GM18873 (cell line): ENCODE data around the gene ACTN2.
A peak's percentile ranks its signal among the peaks of the same experiment; 100 is the strongest.
"Not testable (repeated sequence)": the region's sequence is repeated elsewhere in the genome, so short reads cannot be mapped to it uniquely, and the experiment has no call there.

ENCODE experiments used
- ATAC-seq: cut with Tn5 transposase; IDR thresholded peaks from one replicate; pipeline ENCODE4 v1.9.1; 2021; ENCODE audit warnings: mild to moderate bottlenecking, moderate library complexity, moderate number of reproducible peaks; ENCODE audit not compliant: unreplicated experiment, low FRiP score

The ACTN2 gene

DNA sequence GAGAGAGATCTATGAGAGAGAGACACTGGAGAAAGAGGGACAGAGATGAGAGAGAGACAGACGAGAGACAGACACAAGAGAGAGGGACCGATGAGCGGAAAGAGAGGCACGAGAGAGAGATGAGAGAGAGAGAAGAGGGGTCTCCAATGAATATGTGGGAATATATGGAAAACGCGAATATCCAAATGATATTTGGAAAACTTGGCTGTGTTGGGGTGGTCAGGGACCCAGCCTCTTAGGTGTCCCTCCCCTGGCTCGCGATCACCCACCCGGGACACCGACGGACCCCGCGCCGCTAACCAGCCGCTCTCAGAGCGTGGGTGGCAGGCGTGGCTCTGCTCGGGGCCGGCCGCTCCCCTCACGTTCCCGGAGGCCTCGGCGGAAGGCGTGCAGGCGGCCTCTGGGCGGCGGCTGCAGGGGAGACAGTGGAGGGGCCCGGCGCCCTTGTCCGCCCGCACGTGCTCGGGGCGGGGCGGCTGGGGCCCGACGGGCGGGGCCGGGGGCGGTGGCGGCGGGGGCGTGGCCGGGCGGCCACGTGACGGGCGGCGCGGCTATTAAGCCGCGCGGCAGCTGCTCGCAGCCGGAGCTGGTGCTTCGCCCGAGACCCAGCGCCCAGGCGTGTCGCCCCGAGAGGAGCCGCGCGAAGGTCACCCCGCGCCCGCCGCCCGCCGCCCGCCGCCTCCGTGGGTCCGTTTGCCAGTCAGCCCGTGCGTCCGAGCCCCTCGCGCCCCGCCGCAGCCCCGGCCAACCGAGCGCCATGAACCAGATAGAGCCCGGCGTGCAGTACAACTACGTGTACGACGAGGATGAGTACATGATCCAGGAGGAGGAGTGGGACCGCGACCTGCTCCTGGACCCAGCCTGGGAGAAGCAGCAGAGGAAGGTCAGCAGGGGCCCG, at the start of gene ACTN2:
TSS of gene ACTN2 (plus strand) at position 583 of the 898 bp plus-strand sequence. CDS start at position 758, 175 bp downstream.
- ATAC-seq, result peak; percentile 57

DNA sequence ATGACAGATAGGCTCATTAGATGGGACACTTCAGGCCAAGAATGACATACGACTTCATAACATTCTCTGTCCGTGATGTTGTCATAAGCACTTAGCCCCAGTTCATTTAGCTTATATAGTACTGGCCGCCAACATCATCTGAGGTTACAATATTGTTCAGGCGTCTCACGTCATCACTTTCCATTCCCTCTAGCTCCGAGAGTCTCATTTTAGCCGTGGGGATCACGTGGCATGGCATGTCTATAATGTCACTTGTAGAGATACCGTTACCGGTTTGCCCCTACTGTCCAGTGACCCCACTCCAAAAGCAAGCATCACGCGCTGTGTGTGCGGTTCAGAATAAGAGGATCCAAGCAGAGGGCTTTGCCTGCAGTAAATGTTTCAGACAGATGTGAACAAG, 47.4 kb upstream of the ACTN2 start:
- no peak for ATAC-seq

DNA sequence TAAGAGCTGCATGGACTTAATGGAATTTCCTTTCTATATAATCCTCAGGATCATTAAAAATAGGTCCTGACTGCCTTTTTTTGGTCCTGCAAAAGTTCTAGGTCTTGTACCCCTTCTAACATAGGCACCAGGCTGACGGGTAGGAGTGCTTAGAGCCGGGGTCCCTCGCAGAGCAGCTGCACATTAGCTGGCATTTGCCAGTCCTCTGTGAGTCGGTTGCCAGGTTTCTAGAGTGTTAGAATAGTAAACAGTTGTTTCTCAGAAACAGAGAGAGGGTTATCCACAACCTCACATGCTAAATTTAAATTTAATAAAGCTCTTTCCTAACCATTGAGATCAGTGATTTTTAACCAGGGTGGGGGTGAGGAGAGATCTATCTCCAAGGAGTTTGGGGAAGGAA, 46.6 kb upstream of the ACTN2 start:
- no peak for ATAC-seq

DNA sequence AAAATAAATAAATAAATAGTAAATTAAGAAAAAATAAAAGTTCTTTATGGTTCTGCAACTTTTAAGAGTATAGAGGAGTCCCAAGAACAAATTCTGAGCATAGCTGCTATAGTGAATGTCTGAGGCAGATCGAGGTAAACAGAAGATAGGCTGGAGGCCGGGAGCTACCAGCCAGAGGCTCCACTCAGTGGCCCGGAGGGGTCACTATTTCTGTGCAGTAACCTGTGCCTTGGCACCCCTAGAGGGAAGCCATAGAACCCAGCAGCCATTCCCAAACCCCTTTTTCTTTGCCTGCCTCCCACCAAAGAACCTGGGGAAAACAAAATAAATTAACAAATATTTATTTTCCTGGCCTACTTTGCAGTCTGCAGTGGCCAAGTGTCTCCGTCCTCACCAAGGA, 43.5 kb upstream of the ACTN2 start:
- no peak for ATAC-seq

DNA sequence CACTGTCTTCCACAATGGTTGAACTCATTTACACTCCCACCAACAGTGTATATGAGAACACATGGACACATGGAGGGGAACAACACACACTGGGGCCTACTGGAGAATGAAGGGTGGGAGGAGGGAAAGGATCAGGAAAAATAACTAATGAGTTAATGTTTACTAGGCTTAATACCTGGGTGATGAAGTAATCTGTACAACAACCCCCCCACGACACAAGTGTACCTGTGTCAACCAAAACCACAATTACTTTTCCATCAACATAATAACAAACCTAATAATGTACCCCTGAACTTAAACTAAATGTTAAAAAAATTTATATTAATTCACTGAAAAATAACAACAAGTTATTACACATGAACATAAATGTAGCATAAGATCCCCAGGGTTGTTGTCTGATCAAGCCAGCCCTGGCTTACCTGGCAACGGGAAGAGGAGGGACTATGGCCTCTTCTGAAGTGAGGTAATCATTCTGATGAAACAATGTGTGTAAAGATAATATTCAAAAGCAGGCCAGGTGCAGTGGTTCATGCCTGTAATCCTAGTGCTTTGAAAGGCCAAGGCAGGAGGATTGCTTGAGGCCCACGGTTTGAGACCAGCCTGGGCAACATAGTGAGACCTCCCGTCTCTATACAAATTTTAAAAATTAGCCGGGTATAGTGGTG, 41.2 kb upstream of the ACTN2 start:
- no peak for ATAC-seq

DNA sequence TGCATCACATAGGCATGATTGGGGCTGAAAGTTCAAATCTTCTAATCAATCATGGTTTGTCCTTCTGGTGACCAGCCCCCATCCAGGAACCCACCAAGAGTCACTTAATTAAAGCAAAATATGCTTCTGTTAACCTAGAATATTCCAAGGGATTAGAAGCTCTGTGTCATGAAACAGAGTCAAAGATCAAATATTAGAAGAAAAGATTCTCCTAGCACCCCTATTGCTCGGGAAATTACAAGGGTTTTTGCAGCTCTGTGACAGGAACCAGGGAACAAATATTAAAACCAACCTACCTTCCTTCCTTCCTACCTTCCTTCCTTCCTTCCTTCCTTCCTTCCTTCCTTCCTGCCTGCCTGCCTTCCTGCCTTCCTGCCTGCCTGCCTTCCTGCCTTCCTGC, 31.8 kb upstream of the ACTN2 start:
- no peak for ATAC-seq

DNA sequence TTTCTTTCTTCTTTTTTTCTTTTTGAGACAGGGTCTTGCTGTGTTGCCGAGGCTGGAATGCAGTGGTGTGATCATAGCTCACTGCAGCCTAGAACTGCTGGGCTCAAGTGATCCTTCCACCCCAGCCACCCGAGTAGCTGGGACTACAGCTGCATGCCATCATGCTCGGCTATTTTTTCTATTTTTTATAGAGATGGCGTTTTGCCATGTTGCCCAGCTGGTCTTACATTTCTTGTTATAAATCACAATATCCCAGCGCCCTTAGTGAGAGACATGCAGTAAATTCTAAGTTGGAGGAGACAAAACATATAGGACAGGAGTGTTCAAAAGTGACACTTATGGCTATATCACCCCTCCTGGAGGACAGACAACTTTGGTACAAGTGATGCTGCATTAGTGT, 31.3 kb upstream of the ACTN2 start:
- no peak for ATAC-seq

DNA sequence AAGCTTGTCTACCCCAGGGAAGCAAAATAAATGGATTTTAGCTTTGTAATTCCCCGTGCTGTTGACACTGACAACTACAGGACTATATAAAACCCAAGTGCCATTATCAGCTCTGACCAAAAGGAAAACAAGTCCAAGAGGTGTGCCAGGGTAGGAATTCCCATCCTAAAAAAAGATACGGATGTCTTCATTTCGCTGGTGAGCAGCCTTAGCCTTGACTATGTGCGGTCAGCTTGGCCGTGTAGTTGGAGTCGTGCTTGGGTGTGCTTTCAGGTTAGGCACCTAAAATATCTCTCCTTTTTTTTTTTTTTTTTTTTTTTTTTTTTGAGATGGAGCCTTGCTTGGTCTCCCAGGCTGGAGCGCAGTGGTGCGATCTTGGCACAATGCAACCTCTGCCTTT, 28.9 kb upstream of the ACTN2 start:
- ATAC-seq, result no peak

DNA sequence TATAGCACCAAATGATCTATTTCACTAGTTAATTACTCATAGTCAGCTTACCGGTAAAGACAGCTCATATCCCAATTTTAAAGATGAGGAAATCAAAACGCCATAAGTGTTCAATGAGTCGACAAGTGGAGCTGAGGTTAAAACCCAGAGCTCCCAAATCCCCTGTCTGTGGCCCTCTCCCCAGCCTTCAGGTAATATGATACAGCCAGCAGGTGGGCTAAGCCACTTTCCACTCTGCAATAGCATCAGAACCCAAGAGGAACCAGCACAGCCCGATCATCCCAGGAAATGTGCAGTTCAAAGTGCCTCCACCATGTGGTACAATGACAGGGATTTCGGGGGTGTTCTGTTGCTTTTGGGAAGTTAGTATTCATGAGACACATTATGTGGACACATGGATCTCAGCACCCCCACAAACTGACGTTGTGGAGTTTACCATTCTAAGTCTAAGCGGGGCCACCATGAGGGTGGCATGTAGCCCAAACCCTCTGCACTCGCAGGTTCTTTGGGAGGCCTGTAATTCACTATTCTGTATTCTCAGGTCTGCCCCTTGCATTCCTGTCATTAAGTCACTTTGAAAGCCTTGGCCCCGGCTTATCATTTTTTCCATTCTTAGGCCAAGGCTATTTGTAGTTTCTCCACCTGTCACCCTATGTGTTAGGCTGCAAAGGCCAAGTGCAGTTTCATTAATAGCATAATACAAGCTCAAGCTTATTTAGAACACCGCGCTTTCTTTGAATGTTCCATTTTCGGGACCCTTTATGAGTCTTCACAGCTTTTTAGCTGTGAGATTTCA, 26.3 kb upstream of the ACTN2 start:
- ATAC-seq, result no peak

DNA sequence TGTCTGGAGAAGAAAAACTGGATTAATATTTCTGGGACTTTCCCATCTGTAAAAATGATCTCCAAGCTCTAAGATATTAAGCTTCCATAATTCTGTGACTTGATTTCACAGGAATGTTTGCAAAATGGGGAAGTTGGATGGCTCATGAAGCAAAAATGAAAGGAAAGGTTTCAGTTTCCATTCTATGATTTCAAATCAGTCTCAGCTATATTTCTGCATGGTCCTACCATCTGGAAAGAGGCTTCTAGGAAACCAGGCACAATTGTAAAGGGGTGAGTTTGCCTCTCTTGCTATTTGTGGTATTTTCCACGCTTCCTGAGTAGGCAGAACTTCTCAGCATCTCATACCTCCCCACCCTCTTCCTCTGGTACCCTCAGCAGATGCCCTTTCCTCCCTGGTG, 22.4 kb upstream of the ACTN2 start:
- ATAC-seq, result no peak

DNA sequence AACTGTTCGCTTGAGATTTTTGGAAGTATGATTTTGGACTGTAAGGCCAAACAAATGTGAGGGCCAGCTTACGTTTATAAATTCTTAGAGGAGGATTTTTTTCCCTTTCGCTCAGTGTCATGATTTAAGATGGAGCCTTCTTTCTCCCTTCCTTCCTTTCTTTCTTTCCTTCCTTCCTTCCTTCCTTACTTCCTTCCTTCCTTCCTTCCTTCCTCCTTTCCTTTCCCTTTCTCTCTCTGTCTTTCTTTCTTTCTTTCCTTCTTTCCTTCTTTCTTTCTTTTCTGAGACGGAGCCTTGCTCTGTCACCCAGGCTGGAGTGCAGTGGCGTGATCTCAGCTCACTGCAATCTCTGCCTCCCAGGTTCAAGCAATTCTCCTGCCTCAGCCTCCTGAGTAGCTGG, 17.4 kb upstream of the ACTN2 start:
- ATAC-seq, result not testable (repeated sequence)

DNA sequence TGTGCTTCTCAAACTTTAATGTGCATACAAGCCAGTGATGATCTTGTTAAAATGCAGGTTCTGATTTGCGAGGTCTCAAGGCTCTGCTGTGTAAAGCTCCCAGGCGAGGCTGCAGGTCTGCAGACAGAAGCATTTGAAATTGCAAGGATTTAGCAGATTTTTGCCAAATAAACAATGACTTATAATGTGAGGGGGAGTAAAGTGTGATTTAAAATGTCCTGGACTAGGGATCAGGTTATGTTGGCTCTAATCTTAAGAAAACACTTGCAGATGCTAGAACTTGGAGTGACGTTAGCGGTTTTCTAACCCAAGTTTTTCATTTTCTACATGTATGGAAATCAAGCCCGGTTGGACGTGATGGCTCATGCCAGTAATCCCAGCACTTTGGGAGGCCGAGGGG, 16.2 kb upstream of the ACTN2 start:
- no peak for ATAC-seq

DNA sequence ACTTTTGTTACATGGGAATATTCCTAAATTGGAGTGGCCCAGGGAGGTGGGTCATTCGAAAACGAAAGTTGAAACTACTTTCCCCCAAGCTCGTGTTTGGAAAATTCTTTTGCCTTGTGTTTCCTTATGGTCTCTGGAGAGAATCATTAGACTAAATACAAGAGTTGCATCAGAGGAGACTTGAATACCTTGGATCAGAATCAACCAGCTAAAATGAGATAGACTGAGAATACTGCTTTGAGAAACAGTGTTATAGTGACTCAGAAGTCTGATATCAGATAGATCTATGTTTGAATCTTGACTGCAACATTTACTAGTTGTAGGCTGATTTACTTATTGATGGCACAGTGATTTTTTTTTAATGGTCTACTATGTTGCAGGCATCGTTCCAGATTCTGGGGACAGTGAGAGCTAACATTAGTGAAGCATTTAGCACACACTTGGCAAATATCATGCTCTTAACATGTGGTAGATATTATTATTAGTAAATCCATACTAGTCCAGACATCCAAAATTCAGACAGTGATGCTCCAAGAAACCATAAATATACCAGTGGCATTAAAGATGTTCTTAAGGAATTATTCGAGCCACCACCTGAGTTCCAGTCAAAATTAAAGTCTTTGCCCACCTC, 12.9 kb upstream of the ACTN2 start:
- ATAC-seq, result no peak

DNA sequence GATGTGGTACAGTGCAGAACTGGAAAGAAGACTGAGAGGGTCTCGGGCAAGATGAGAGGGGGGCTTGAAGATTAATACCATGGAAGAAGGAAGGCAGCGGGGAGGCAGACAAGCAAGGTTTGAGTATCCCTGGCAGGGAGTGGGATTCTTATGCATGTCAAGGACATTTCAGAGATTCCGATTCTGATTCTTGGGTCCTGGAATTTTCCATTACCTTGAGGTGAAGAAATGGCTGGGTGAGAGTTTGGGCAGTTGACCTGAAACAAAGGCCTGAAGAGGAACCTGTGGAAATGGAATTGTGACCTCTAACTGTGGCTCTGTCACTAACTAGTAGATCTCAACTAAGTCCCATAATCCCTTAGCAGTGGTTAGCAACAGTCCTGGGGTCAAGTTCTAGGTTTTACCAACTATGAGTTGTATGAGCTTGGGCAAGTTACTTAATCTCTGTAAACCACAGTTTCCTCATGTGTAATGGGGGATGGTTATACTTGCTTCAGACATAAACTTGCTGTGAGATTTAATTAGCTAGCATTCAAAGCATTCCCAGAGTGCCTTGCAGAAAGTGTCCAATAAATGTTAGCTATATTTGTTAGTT, 8.6 kb upstream of the ACTN2 start:
- ATAC-seq, result no peak

DNA sequence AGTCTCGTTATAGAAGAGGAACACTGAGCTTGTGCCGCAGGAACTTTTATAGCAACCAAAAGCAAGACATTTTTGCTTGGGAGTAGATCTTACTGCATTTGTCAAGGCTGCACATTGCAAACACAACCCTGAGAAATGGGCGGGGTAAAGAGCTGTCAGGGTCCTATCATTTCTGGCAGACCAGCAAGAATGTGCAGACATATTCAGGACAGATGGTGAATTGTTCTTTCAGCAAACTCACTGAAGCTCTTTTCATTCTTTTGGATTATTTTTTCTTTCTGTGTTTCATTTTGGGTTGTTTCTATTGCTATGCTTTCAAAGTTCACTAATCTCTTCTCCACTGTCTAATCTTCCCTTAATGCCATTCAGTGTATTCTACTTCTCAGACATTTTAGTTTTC, 5.1 kb upstream of the ACTN2 start:
- ATAC-seq, result no peak

DNA sequence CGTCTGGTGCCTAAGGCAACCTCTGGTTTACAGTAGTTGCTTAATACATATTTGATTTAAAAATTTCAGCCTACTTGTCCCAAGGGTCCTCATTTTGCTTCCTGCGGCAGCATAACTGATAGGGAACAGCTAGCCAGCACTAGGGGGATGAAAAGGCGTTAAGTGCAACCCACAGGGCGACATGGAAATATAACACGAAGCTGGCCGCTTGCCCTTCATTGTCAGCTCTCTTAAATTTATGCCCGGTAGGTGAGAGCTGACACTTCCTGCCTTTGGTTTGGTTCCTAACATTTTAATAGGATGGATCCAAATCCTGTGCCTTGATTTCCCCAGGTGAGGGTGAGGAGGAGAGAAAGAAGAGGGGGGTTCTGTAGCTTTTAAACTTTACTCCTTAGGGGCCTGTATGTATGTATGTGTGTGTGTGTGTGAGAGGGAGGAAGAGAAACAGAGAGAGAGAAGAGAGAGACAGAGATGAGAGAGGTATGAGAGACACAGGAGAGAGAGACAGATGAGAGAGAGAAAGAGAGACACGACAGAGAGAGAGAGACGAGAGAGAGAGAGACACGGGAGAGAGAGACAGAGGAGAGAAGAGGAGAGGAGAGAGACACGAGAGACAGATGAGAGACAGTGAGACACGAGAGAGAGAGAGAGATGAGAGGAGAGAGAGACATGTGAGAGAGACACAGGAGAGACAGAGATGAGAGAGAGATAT, 938 bp upstream of the ACTN2 start:
- no peak for ATAC-seq

DNA sequence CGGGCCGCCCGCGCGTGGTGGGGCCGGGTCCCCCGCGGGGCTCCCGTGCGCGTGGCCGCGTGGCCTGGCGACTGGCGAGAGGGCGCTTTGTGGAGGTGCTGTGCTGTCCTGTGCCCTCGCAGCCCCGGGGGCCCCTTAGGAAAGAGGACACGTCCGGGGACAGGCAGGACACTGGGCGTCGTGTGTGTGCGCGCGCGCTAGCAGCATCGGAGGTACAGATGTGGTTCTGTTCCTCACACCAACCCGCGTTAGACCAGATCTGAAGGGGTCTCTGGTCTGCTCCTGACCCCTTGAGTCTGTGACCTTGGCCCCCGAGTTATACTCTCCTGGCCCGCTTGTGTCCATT, 489 bp downstream of the ACTN2 start:
- no peak for ATAC-seq

DNA sequence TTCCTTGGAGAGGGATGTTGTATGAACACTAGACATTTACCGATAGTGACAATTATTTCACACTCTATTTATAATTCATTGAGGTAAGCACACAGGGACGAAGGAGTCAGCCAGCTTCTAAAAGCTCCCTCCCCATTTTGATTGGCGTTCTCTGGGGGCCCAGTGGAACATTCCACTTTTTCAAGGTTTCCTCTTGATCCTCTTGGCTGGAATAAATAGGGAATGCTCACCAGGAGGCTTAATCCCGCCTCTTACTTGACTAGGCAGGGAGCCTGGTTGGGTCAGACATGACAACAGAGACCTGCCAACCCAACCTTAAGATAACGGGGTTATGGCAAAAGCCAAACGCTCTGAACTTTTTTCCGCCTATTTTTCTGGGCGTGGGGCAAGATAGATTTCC, 974 bp downstream of the ACTN2 start:
- no peak for ATAC-seq

DNA sequence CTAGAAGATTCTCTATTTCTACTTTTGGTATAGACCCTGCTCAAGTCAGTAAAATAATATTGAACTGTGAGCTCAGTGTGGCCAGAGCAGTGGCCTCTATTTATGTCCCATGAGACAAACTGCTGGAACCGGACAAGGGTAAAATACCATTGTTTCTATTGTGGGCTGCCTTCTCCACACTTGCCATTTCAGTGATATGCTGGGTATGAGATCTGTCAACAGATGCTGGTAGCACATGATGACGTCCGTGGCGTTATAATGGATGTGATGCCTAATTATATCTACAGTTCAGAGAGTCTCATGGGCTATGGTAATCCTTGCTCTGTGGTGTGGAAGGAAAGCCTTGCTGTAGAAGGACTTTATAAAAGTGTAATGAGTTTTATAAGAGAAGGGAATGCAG, 2.4 kb downstream of the ACTN2 start:
- no peak for ATAC-seq
